Left lung (tissue), 10 donors: ENCODE results near the gene ZNF524. TPM values are rescaled to one million over a fixed set of nuclear protein-coding genes. Genes with fewer than 3 reads are reported as not detected.

Source experiments
- ATAC-seq: fragments of 200-7000 bp; cut with Tn5 transposase; one replicate; pipeline ENCODE4 v1.9.1; 2020; ENCODE audit warnings: moderate library complexity
- DNase-seq, 4 donors: peaks; one replicate each; pipeline ENCODE4 v3.0.0-alpha.2; 2013 to 2020
- H3K27ac ChIP-seq, 2 donors: fragments of 200-600 bp; sonication (generic) in 1 of 2; one replicate each; pipeline versions ENCODE4 v1.5.0 to v1.8.0; 2020 to 2021
- H3K27me3 ChIP-seq, 2 donors: fragments of 200-600 bp; sonication (generic) in 1 of 2; one replicate each; pipeline versions ENCODE4 v1.5.0 to v1.8.0; 2020 to 2021
- H3K36me3 ChIP-seq, 2 donors: fragments of 200-600 bp; sonication (generic) in 1 of 2; one replicate each; pipeline versions ENCODE4 v1.5.0 to v1.8.0; 2020 to 2021
- H3K4me1 ChIP-seq, 2 donors: fragments of 200-600 bp; one replicate each; pipeline ENCODE4 v1.8.0; 2021
- H3K4me3 ChIP-seq, 2 donors: fragments of 200-600 bp; sonication (generic) in 1 of 2; one replicate each; pipeline versions ENCODE4 v1.5.0 to v1.8.0; 2020 to 2021; ENCODE audit warnings: mild to moderate bottlenecking in 1 of 2
- H3K9me3 ChIP-seq, 2 donors: fragments of 200-600 bp; sonication (generic) in 1 of 2; one replicate each; pipeline versions ENCODE4 v1.5.0 to v1.8.0; 2020 to 2021
- intact Hi-C, 2 donors: fragments of 100-400 bp; cut with DNase I; formaldehyde crosslinking; loops; one replicate each; pipeline versions ENCODE4 v1.11.2 to v1.14.2; 2022
- polyA plus RNA-seq, 6 donors: library from polyadenylated mRNA; unstranded; fragments of 120-200 nt; gene quantifications; one replicate each; pipeline ENCODE4 v1.2.1, GENCODE V29; 2013; ENCODE audit not compliant: insufficient read length in 6 of 6
- total RNA-seq, 2 donors: library from RNA; stranded (reverse); fragmentation: NEBNext Ultra II Directional; extraction: Animal tissue kit (Norgen Biotek cat#: 25700); gene quantifications; one replicate each; pipeline ENCODE4 v1.2.1, GENCODE V29; 2021
- TF ChIP-seq, protein P1 (sequence below), 2 donors: fragments of 200-600 bp; sonication (generic) in 1 of 2; IDR thresholded peaks; one replicate each; pipeline versions ENCODE4 v1.5.0 to v1.8.0; 2021; ENCODE audit warnings: antibody characterized with exemption in 2 of 2
- donor health status: DM: no; HTN: yes; CAD: no.
- donor health status: DM: no; HTN: no; CAD: no.

ZNF524 gene
- total and polyA plus RNA-seq, 8 donors, result 4.9 to 22.4 (median 7.8) TPM

DNA sequence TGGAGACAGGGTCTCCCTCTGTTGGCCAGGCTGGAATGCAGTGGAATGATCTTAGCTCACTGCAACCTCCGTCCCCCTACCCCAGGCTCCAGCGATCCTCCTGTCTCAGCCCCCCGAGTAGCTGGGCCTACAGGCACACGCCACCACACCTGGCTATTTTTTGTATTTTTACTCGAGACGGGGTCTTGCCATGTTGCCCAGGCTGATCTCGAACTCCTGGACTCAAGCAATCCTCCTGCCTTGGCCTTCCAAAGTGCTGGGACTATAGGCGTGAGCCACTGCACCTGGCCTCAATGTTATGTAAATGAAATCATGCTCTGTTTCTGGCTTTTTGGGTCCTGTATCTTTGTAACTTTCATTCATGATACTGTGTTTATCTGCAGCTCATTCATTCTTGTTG is 11.3 kb upstream of the ZNF524 start:
- H3K4me1 ChIP-seq, result peaks cover 5 to 23% of the 10 kb centered on the region in 2 donors
- no peak overlapping the region for H3K27ac ChIP-seq
- peaks cover 0 to 18% of the 10 kb centered on the region in 2 donors for H3K36me3 ChIP-seq
- ATAC-seq (no peak), DNase-seq (peak in 1 of 4 donors; percentile 15)
- H3K9me3 ChIP-seq, result no peaks in the 10 kb centered on the region
- TF ChIP-seq, protein P1, sequence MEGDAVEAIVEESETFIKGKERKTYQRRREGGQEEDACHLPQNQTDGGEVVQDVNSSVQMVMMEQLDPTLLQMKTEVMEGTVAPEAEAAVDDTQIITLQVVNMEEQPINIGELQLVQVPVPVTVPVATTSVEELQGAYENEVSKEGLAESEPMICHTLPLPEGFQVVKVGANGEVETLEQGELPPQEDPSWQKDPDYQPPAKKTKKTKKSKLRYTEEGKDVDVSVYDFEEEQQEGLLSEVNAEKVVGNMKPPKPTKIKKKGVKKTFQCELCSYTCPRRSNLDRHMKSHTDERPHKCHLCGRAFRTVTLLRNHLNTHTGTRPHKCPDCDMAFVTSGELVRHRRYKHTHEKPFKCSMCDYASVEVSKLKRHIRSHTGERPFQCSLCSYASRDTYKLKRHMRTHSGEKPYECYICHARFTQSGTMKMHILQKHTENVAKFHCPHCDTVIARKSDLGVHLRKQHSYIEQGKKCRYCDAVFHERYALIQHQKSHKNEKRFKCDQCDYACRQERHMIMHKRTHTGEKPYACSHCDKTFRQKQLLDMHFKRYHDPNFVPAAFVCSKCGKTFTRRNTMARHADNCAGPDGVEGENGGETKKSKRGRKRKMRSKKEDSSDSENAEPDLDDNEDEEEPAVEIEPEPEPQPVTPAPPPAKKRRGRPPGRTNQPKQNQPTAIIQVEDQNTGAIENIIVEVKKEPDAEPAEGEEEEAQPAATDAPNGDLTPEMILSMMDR (IDR thresholded peaks at IDR 0.05), result no peak
- no peak overlapping the region for H3K4me3 ChIP-seq
- peaks cover 0 to 29% of the 10 kb centered on the region in 2 donors for H3K27me3 ChIP-seq
- intact Hi-C loops, result no loop called here

DNA sequence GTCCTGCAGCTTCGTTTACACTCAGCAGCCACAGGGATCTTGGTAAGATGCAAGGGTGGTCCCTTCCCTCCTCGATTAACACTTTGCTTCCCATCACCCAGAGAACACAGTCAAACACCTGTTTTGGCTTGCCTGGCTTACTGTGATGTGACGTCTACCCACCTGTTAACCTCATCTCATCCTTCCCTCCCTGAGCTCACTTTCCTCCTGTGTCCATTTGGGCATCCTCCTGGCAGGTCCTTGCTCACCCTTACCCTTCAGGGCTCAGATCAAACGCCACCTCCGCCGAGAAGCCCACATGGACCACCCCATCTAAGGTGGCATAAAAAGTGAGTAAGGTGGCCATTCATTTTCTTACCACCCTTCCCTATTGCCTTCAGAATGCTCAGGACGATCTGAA is 10.0 kb upstream of the ZNF524 start:
- Histone ChIP-seq H3K4me1 (peaks cover 5 to 23% of the 10 kb centered on the region in 2 donors), H3K9me3 (no peaks in the 10 kb centered on the region), H3K27me3 (peaks cover 0 to 23% of the 10 kb centered on the region in 2 donors), H3K27ac (no peak overlapping the region), H3K36me3 (peaks cover 0 to 30% of the 10 kb centered on the region in 2 donors), H3K4me3 (no peak overlapping the region)
- ATAC-seq (no peak), DNase-seq (peak in 1 of 4 donors; percentile 16)
- intact Hi-C loops, result no loop called here
- TF ChIP-seq, protein P1 (IDR thresholded peaks at IDR 0.05), result no peak

DNA sequence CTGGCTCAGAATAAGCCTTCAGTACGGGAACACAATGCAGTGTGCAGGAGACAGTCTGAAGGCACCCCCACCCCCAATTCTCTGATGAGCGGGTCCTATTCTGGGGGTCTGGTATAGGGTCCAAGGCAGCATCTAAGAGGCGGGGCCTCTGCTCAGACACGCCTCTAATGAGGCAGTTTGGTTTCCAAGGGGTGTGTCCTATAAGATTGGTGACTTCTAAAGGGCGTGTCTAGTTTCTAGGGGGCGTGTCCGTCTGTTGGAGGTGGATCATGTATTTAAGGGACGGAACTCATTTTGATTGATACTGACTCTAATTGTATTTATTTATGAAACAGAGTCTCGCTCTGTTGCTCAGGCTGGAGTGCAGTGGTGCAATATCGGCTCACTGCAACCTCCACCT is 9.5 kb upstream of the ZNF524 start:
- peaks cover 2 to 23% of the 10 kb centered on the region in 2 donors for H3K4me1 ChIP-seq
- intact Hi-C loops, result no loop called here
- DNase-seq, result no peak
- H3K27me3 ChIP-seq, result peaks cover 0 to 18% of the 10 kb centered on the region in 2 donors
- TF ChIP-seq, protein P1 (IDR thresholded peaks at IDR 0.05), result no peak
- peaks cover 0 to 35% of the 10 kb centered on the region in 2 donors for H3K36me3 ChIP-seq
- no peak for ATAC-seq
- H3K9me3 ChIP-seq, result no peaks in the 10 kb centered on the region
- no peak overlapping the region for H3K4me3 ChIP-seq
- no peak overlapping the region for H3K27ac ChIP-seq

DNA sequence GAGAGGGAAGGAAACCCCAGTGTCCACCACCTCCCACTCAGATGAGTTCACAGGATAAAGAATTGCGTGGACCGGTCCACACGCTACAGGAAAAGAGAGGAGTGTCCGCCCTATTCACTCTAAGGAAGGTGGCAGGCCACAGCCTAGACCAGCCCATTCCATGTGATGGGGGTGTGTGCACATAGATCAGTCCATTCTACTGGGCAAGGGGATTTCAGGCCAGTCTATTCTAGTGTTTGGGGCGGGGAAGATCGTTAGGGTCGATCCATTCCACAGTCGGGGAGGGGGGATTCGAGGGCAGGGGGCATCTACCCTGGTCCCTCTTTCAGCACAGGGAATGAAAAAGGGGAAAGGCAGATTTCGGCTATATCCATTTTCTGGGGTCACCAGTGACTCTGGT is 8.5 kb upstream of the ZNF524 start:
- ATAC-seq (no peak), DNase-seq (no peak)
- Histone ChIP-seq H3K4me1 (peaks cover 2 to 14% of the 10 kb centered on the region in 2 donors), H3K4me3 (no peak overlapping the region), H3K27ac (no peak overlapping the region), H3K9me3 (no peaks in the 10 kb centered on the region), H3K36me3 (peaks cover 0 to 44% of the 10 kb centered on the region in 2 donors), H3K27me3 (peaks cover 0 to 9% of the 10 kb centered on the region in 2 donors)
- TF ChIP-seq, protein P1 (IDR thresholded peaks at IDR 0.05), result no peak
- intact Hi-C loops, result no loop called here

DNA sequence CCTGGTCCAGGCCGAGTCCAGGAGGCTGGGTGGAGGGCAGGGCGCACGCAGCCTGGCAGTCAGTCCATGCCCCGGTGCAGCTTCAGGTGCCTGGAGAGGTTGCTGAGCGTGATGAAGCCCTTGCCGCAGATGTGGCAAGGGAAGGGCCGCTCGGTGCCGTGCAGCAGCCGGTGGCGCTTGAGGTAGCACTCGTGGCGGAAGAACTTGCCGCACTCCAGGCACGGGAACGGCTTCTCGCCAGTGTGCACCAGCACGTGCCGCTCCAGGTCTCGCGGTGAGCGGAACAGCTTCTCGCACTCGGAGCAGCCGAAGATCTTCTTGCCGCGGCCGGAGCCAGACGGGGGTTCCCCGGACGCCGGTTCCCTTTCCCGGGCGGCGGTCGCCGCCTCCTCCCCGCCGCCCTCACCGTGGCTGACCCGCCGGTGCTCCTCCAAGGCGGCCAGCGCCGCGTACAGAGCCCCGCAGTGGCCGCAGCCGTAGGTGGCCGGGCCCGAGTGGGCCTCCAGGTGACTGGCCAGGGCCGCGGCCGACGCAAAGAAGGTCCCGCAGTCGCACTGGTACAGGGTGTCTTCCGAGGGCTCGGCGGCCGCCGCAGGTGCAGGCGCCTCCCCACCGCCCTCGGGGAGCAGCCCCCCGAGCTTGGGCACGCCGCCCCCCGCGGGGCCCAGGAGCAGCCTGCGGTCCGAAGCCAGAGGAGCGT is 7.5 kb upstream of the ZNF524 start:
- Histone ChIP-seq H3K36me3 (peaks cover 0 to 54% of the 10 kb centered on the region in 2 donors), H3K9me3 (no peaks in the 10 kb centered on the region), H3K27ac (no peak overlapping the region), H3K27me3 (no peaks in the 10 kb centered on the region), H3K4me3 (no peak overlapping the region), H3K4me1 (peaks cover 0 to 5% of the 10 kb centered on the region in 2 donors)
- intact Hi-C loops, result no loop called here
- TF ChIP-seq, protein P1 (IDR thresholded peaks at IDR 0.05), result no peak
- DNase-seq (peak in 1 of 4 donors; percentile 75), ATAC-seq (no peak)
